GM12878 (cell line): ENCODE measurements around the gene PDE1C. TPM values are rescaled to one million over a fixed set of nuclear protein-coding genes. Genes with fewer than 3 reads are reported as not detected.
A peak's percentile ranks its signal among the peaks of the same experiment; 100 is the strongest.

Experiments used
- ATF3 ChIP-seq: IDR thresholded peaks from 2 replicates; pipeline ENCODE4 v1.6.1; 2011; ENCODE audit warnings: low read depth, mild to moderate bottlenecking, low read length, moderate library complexity, borderline replicate concordance; ENCODE audit errors: extremely low read depth
- BCLAF1 ChIP-seq: fragments of 450-650 bp; IDR thresholded peaks from 2 replicates; pipeline ENCODE4 v1.6.1; 2017; ENCODE audit warnings: antibody characterized with exemption, mild to moderate bottlenecking, moderate library complexity
- BHLHE40 ChIP-seq, 2 experiments: fragments of 450-650 bp in 1 of 2; IDR thresholded peaks; 2 replicates each; pipeline ENCODE4 v1.6.1; 2011 to 2017; ENCODE audit warnings: low read depth in 2 of 2, borderline replicate concordance in 1 of 2, improper control_type of control experiment in 1 of 2, low read length in 1 of 2, mild to moderate bottlenecking in 1 of 2
- ELK1 ChIP-seq: IDR thresholded peaks from 2 replicates; pipeline ENCODE4 v1.6.1; 2012; ENCODE audit warnings: low read depth, low read length, improper control_type of control experiment
- GABPA ChIP-seq: IDR thresholded peaks from 2 replicates; pipeline ENCODE4 v1.6.1; 2014; ENCODE audit warnings: antibody characterized with exemption, low read depth, mild to moderate bottlenecking, inconsistent platforms
- HDAC2 ChIP-seq: fragments of 200-600 bp; sonication (generic); IDR thresholded peaks from 2 replicates; pipeline ENCODE4 v1.6.1; 2017
- IRF4 ChIP-seq: IDR thresholded peaks from 2 replicates; pipeline ENCODE4 v1.6.1; 2011; ENCODE audit warnings: low read depth, low read length
- JUNB ChIP-seq: IDR thresholded peaks from 2 replicates; pipeline ENCODE4 v1.6.1; 2016; ENCODE audit warnings: antibody characterized with exemption, mild to moderate bottlenecking
- MAX ChIP-seq: IDR thresholded peaks from 2 replicates; pipeline ENCODE4 v1.6.1; 2012; ENCODE audit warnings: low read depth, low read length, improper control_type of control experiment
- NR2C1 ChIP-seq: fragments of 450-650 bp; IDR thresholded peaks from 2 replicates; pipeline ENCODE4 v1.6.1; 2017; ENCODE audit warnings: antibody characterized with exemption, mild to moderate bottlenecking, moderate library complexity
- REST ChIP-seq: IDR thresholded peaks from 2 replicates; pipeline ENCODE4 v1.6.1; 2012; ENCODE audit warnings: mild to moderate bottlenecking, low read depth, low read length
- RFX5 ChIP-seq: IDR thresholded peaks from 2 replicates; pipeline ENCODE4 v1.6.1; 2011; ENCODE audit warnings: low read depth, low read length, improper control_type of control experiment
- ZBTB11 ChIP-seq: fragments of 450-650 bp; formaldehyde crosslinking; IDR thresholded peaks from 2 replicates; pipeline ENCODE4 v1.5.0; 2022; ENCODE audit warnings: mild to moderate bottlenecking, missing genetic modification characterization
- ZNF622 ChIP-seq: fragments of 450-650 bp; IDR thresholded peaks from 2 replicates; pipeline ENCODE4 v1.6.1; 2017; ENCODE audit warnings: mild to moderate bottlenecking, inconsistent platforms
- polyA plus RNA-seq, 11 experiments: library from polyadenylated mRNA; depleted of rRNA in 4 of 11; unstranded in 6 of 11; stranded (reverse) in 5 of 11; fragments of >200 nt; fragmentation: Nextera tagmentation in 4 of 11; fragmentation: Illumina TruSeq in 1 of 11; extraction: Ambion mirVana in 4 of 11; extraction: Trizol in 1 of 11; gene quantifications; 1 replicate in 1 of 11; 2 replicates in 10 of 11; pipeline versions ENCODE4 v1.2.1 to v1.2.3, GENCODE V29; 2011 to 2016; ENCODE audit warnings: inconsistent platforms in 2 of 11, missing spikeins in 2 of 11, low read depth in 1 of 11
- total RNA-seq, 4 experiments: library from RNA; depleted of rRNA in 3 of 4; stranded (reverse); fragments of >200 nt in 3 of 4; fragmentation: Illumina TruSeq in 1 of 4; extraction: Trizol in 1 of 4; gene quantifications; 2 replicates each; pipeline versions ENCODE4 v1.2.1 to v1.2.3, GENCODE V29; 2013 to 2021

PDE1C gene
- total and polyA plus RNA-seq, 10 of the 15 experiments (the other 5 are each of a cell fraction or from before 2014, with no cell fraction given), result 0.29 to 2.3 (median 0.70) TPM

- TF ChIP-seq ELK1 (no peak), ATF3 (no peak), ZNF622 (no peak), IRF4 (no peak; the same call in 1 of the 2 replicates), JUNB (peak; percentile 45), REST (no peak), HDAC2 (no peak), BCLAF1 (no peak), MAX (no peak), ZBTB11 (CRISPR knock-in tag) (no peak), NR2C1 (no peak), RFX5 (no peak), BHLHE40 (IDR thresholded peaks at IDR 0.05; ENCODE audit: borderline replicate concordance in 1 of 2, low read depth in 2 of 2, low read length in 1 of 2) (no peak; a peak in 1 of 4 replicates), GABPA (no peak)
Observed at GRCh38 chr7:31811650-31812461, 258.4 kb downstream of the PDE1C start (continued).
